ENCODE results near the gene SAYSD1.

SAYSD1 gene

GRCh38 chr6:39107641-39108040, 7.3 kb downstream of the SAYSD1 start:
- Histone ChIP-seq H3K9me3 (replicated peaks; ENCODE audit: low read length) (no peaks in the 10 kb centered on the region), H3K9ac (ENCODE audit: low read depth, low read length) (no peak overlapping the region), H3K4me1 (ENCODE audit: control insufficient read depth, insufficient read depth, low read length) (no peaks in the 10 kb centered on the region), H3K27me3 (ENCODE audit: control insufficient read depth, insufficient read depth, low read length) (no peaks in the 10 kb centered on the region), H3K36me3 (ENCODE audit: insufficient read depth, low read length) (peaks cover 4% of the 10 kb centered on the region), H3K4me3 (ENCODE audit: low read length) (no peak overlapping the region), H3K4me2 (ENCODE audit: low read length) (no peak overlapping the region)

GRCh38 chr6:39107034-39107433, 8.0 kb downstream of the SAYSD1 start:
- Histone ChIP-seq H3K4me1 (ENCODE audit: control insufficient read depth, insufficient read depth, low read length) (peaks cover 2% of the 10 kb centered on the region), H3K4me2 (ENCODE audit: low read length) (no peak overlapping the region), H3K9ac (ENCODE audit: low read depth, low read length) (no peak overlapping the region), H3K4me3 (ENCODE audit: low read length) (no peak overlapping the region), H3K27me3 (ENCODE audit: control insufficient read depth, insufficient read depth, low read length) (no peaks in the 10 kb centered on the region), H3K36me3 (ENCODE audit: insufficient read depth, low read length) (peaks cover 4% of the 10 kb centered on the region), H3K9me3 (replicated peaks; ENCODE audit: low read length) (no peaks in the 10 kb centered on the region)

GRCh38 chr6:39104528-39104927, 10.5 kb downstream of the SAYSD1 start:
- Histone ChIP-seq H3K4me1 (ENCODE audit: control insufficient read depth, insufficient read depth, low read length) (peaks cover 2% of the 10 kb centered on the region), H3K36me3 (ENCODE audit: insufficient read depth, low read length) (peaks cover 4% of the 10 kb centered on the region), H3K9ac (ENCODE audit: low read depth, low read length) (no peak overlapping the region), H3K4me2 (ENCODE audit: low read length) (no peak overlapping the region), H3K4me3 (ENCODE audit: low read length) (no peak overlapping the region), H3K9me3 (replicated peaks; ENCODE audit: low read length) (no peaks in the 10 kb centered on the region), H3K27me3 (ENCODE audit: control insufficient read depth, insufficient read depth, low read length) (no peaks in the 10 kb centered on the region)

GRCh38 chr6:39102821-39103136, 12.2 kb downstream of the SAYSD1 start:
- Histone ChIP-seq H3K9me3 (replicated peaks; ENCODE audit: low read length) (no peaks in the 10 kb centered on the region), H3K4me2 (ENCODE audit: low read length) (no peak overlapping the region), H3K4me1 (ENCODE audit: control insufficient read depth, insufficient read depth, low read length) (peaks cover 2% of the 10 kb centered on the region), H3K36me3 (ENCODE audit: insufficient read depth, low read length) (peaks cover 4% of the 10 kb centered on the region), H3K27me3 (ENCODE audit: control insufficient read depth, insufficient read depth, low read length) (no peaks in the 10 kb centered on the region), H3K4me3 (ENCODE audit: low read length) (no peak overlapping the region), H3K9ac (ENCODE audit: low read depth, low read length) (no peak overlapping the region)

GRCh38 chr6:39102071-39102820, 12.7 kb downstream of the SAYSD1 start:
- Histone ChIP-seq H3K9ac (ENCODE audit: low read depth, low read length) (no peak overlapping the region), H3K4me1 (ENCODE audit: control insufficient read depth, insufficient read depth, low read length) (peaks cover 2% of the 10 kb centered on the region), H3K36me3 (ENCODE audit: insufficient read depth, low read length) (peaks cover 4% of the 10 kb centered on the region), H3K4me3 (ENCODE audit: low read length) (no peak overlapping the region), H3K27me3 (ENCODE audit: control insufficient read depth, insufficient read depth, low read length) (no peaks in the 10 kb centered on the region), H3K4me2 (ENCODE audit: low read length) (no peak overlapping the region), H3K9me3 (replicated peaks; ENCODE audit: low read length) (no peaks in the 10 kb centered on the region)

- Histone ChIP-seq H3K4me2 (ENCODE audit: low read length) (no peak overlapping the region), H3K36me3 (ENCODE audit: insufficient read depth, low read length) (peaks cover 4% of the 10 kb centered on the region), H3K27me3 (ENCODE audit: control insufficient read depth, insufficient read depth, low read length) (no peaks in the 10 kb centered on the region), H3K9ac (ENCODE audit: low read depth, low read length) (no peak overlapping the region), H3K4me1 (ENCODE audit: control insufficient read depth, insufficient read depth, low read length) (peaks cover 2% of the 10 kb centered on the region), H3K4me3 (ENCODE audit: low read length) (no peak overlapping the region), H3K9me3 (replicated peaks; ENCODE audit: low read length) (no peaks in the 10 kb centered on the region)
These were observed 14.6 kb downstream of the SAYSD1 start for GRCh38 chr6:39100358-39100757.

GRCh38 chr6:39095578-39095977, 19.4 kb downstream of the SAYSD1 start:
- H3K4me1 ChIP-seq (ENCODE audit: control insufficient read depth, insufficient read depth, low read length): no peaks in the 10 kb centered on the region
- no peaks in the 10 kb centered on the region for H3K27me3 ChIP-seq (ENCODE audit: control insufficient read depth, insufficient read depth, low read length)
- H3K4me3 ChIP-seq (ENCODE audit: low read length): no peak overlapping the region
- no peak overlapping the region for H3K9ac ChIP-seq (ENCODE audit: low read depth, low read length)
- H3K36me3 ChIP-seq (ENCODE audit: insufficient read depth, low read length): no peaks in the 10 kb centered on the region
- no peaks in the 10 kb centered on the region for H3K9me3 ChIP-seq (replicated peaks; ENCODE audit: low read length)
- H3K4me2 ChIP-seq (ENCODE audit: low read length): no peak overlapping the region

GRCh38 chr6:39093149-39093708, 21.8 kb downstream of the SAYSD1 start:
- Histone ChIP-seq H3K9ac (ENCODE audit: low read depth, low read length) (no peak overlapping the region), H3K4me2 (ENCODE audit: low read length) (no peak overlapping the region), H3K4me1 (ENCODE audit: control insufficient read depth, insufficient read depth, low read length) (no peaks in the 10 kb centered on the region), H3K36me3 (ENCODE audit: insufficient read depth, low read length) (no peaks in the 10 kb centered on the region), H3K27me3 (ENCODE audit: control insufficient read depth, insufficient read depth, low read length) (no peaks in the 10 kb centered on the region), H3K4me3 (ENCODE audit: low read length) (no peak overlapping the region), H3K9me3 (replicated peaks; ENCODE audit: low read length) (no peaks in the 10 kb centered on the region)

GRCh38 chr6:39092124-39092523, 22.9 kb downstream of the SAYSD1 start:
- H3K4me1 ChIP-seq (ENCODE audit: control insufficient read depth, insufficient read depth, low read length): no peaks in the 10 kb centered on the region
- no peaks in the 10 kb centered on the region for H3K36me3 ChIP-seq (ENCODE audit: insufficient read depth, low read length)
- no peak overlapping the region for H3K9ac ChIP-seq (ENCODE audit: low read depth, low read length)
- no peak overlapping the region for H3K4me3 ChIP-seq (ENCODE audit: low read length)
- no peaks in the 10 kb centered on the region for H3K27me3 ChIP-seq (ENCODE audit: control insufficient read depth, insufficient read depth, low read length)
- H3K9me3 ChIP-seq (replicated peaks; ENCODE audit: low read length): no peaks in the 10 kb centered on the region
- H3K4me2 ChIP-seq (ENCODE audit: low read length): no peak overlapping the region

- no peak overlapping the region for H3K4me3 ChIP-seq (ENCODE audit: low read length)
- H3K36me3 ChIP-seq (ENCODE audit: insufficient read depth, low read length): no peaks in the 10 kb centered on the region
- H3K27me3 ChIP-seq (ENCODE audit: control insufficient read depth, insufficient read depth, low read length): no peaks in the 10 kb centered on the region
- no peaks in the 10 kb centered on the region for H3K9me3 ChIP-seq (replicated peaks; ENCODE audit: low read length)
- no peak overlapping the region for H3K9ac ChIP-seq (ENCODE audit: low read depth, low read length)
- no peak overlapping the region for H3K4me2 ChIP-seq (ENCODE audit: low read length)
- H3K4me1 ChIP-seq (ENCODE audit: control insufficient read depth, insufficient read depth, low read length): no peaks in the 10 kb centered on the region
These were observed 23.8 kb downstream of the SAYSD1 start for GRCh38 chr6:39091220-39091619.

- Histone ChIP-seq H3K4me3 (ENCODE audit: low read length) (no peak overlapping the region), H3K27me3 (ENCODE audit: control insufficient read depth, insufficient read depth, low read length) (no peaks in the 10 kb centered on the region), H3K36me3 (ENCODE audit: insufficient read depth, low read length) (no peaks in the 10 kb centered on the region), H3K9ac (ENCODE audit: low read depth, low read length) (no peak overlapping the region), H3K9me3 (replicated peaks; ENCODE audit: low read length) (no peaks in the 10 kb centered on the region), H3K4me2 (ENCODE audit: low read length) (no peak overlapping the region), H3K4me1 (ENCODE audit: control insufficient read depth, insufficient read depth, low read length) (no peaks in the 10 kb centered on the region)
These were observed 24.9 kb downstream of the SAYSD1 start for GRCh38 chr6:39090036-39090435.

- peaks cover 4% of the 10 kb centered on the region for H3K27me3 ChIP-seq (ENCODE audit: control insufficient read depth, insufficient read depth, low read length)
- H3K9me3 ChIP-seq (replicated peaks; ENCODE audit: low read length): no peaks in the 10 kb centered on the region
- H3K4me1 ChIP-seq (ENCODE audit: control insufficient read depth, insufficient read depth, low read length): no peaks in the 10 kb centered on the region
- no peak overlapping the region for H3K4me2 ChIP-seq (ENCODE audit: low read length)
- no peak overlapping the region for H3K9ac ChIP-seq (ENCODE audit: low read depth, low read length)
- H3K36me3 ChIP-seq (ENCODE audit: insufficient read depth, low read length): no peaks in the 10 kb centered on the region
- no peak overlapping the region for H3K4me3 ChIP-seq (ENCODE audit: low read length)
These were observed 26.7 kb downstream of the SAYSD1 start for GRCh38 chr6:39088331-39088730.
